ENCODE results near the gene ZBTB44.
A peak's percentile ranks its signal among the peaks of the same experiment; 100 is the strongest.

ZBTB44 gene

GRCh38 chr11:130213143-130213978 is 101.4 kb downstream of the ZBTB44 start:
- peak; percentile 71 for DNase-seq

GRCh38 chr11:130212431-130212961 is 102.2 kb downstream of the ZBTB44 start:
- no peak for DNase-seq

- no peak for DNase-seq
Observed at GRCh38 chr11:130211781-130212401, 102.8 kb downstream of the ZBTB44 start.

GRCh38 chr11:130211144-130211543 is 103.6 kb downstream of the ZBTB44 start:
- no peak for DNase-seq

- no peak for DNase-seq
Observed at GRCh38 chr11:130209954-130210854, 104.5 kb downstream of the ZBTB44 start.

GRCh38 chr11:130209128-130209932 is 105.4 kb downstream of the ZBTB44 start:
- DNase-seq, result no peak

GRCh38 chr11:130208241-130209127 is 106.2 kb downstream of the ZBTB44 start:
- DNase-seq, result no peak

- DNase-seq, result no peak
Observed at GRCh38 chr11:130206141-130206540, 108.6 kb downstream of the ZBTB44 start.

GRCh38 chr11:130204703-130205095 is 110.0 kb downstream of the ZBTB44 start:
- no peak for DNase-seq

- no peak for DNase-seq
Observed at GRCh38 chr11:130203766-130204702, 110.7 kb downstream of the ZBTB44 start.

GRCh38 chr11:130202818-130203689 is 111.7 kb downstream of the ZBTB44 start:
- DNase-seq, result no peak

- no peak for DNase-seq
Observed at GRCh38 chr11:130202009-130202817, 112.5 kb downstream of the ZBTB44 start.

- no peak for DNase-seq
Observed at GRCh38 chr11:130201026-130201425, 113.7 kb downstream of the ZBTB44 start.

- no peak for DNase-seq
Observed at GRCh38 chr11:130199792-130200191, 114.9 kb downstream of the ZBTB44 start.

GRCh38 chr11:130198964-130199363 is 115.8 kb downstream of the ZBTB44 start:
- DNase-seq, result no peak

- no peak for DNase-seq
Observed at GRCh38 chr11:130198292-130198691, 116.4 kb downstream of the ZBTB44 start.

- no peak for DNase-seq
Observed at GRCh38 chr11:130197386-130198035, 117.2 kb downstream of the ZBTB44 start.
